ENCODE results near the gene ASIC4. TPM values are rescaled to one million over a fixed set of nuclear protein-coding genes. Genes with fewer than 3 reads are reported as not detected.

Gene ASIC4
- polyA plus RNA-seq, 3 donors = not detected

DNA sequence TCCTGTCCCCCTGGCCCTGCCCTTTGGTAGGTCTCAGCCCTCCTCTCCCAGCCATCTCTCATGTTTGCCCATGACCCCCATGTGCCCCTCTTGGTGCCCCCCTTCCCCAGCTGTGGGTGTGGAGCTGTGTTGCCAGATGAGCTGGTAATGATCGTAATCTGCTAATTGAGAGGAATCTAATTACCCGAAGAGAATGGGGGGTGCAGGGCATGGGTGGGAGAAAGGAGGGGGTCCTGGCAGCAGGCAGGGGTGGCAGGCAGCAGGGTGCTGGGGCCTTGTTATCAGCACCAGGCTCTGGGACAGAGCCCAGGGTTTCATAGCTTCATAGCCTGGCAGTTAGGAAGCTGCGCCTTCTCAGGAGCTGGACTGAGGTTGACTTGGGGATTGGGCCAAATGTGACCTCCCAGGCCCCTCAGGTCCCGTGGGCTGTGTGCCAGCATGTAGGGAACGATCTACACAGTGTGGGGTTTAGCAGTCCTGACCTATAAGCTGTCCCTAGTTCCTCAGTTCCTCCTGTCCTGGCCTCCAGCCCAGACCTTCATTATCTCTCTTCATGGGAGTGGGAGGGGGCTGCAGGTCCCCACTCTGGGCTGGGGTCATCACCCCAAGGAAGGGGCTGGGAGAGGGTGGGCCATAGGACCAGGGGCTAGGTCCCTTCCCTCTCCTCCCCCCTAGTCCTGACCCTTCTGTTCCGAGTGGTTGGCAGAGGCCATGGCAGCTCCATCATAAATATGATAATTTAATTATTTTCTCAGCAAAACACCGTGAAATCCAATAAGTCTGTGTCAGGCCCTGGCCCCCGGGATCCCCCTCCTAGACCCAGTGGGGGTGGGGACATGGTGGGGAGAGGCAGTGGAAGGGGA, 6.5 kb upstream of the ASIC4 start:
- Histone ChIP-seq H3K9ac (ENCODE audit: insufficient read depth, low read length, poor library complexity, severe bottlenecking) (no peak overlapping the region), H3K27me3 (ENCODE audit: control insufficient read depth in 2 of 2, insufficient read depth in 2 of 2, low read length in 2 of 2) (peaks cover 23 to 43% of the 10 kb centered on the region in 2 donors), H3K27ac (ENCODE audit: low read depth in 1 of 2, low read length in 2 of 2) (no peak overlapping the region), H3K4me1 (ENCODE audit: control insufficient read depth in 1 of 2, insufficient read depth in 2 of 2, low read length in 2 of 2) (no peaks in the 10 kb centered on the region), H3K36me3 (replicated peaks in 1 of 2; ENCODE audit: control insufficient read depth in 1 of 2, insufficient read depth in 2 of 2, low read length in 2 of 2) (peaks cover 38 to 48% of the 10 kb centered on the region in 2 donors), H3K4me3 (replicated peaks in 1 of 3; ENCODE audit: low read depth in 2 of 3, low read length in 3 of 3) (no peak overlapping the region), H2AFZ (ENCODE audit: insufficient read depth, low read depth, low read length, poor library complexity, severe bottlenecking) (no peak overlapping the region), H4K20me1 (ENCODE audit: insufficient read depth, low read length) (peaks cover 6% of the 10 kb centered on the region), H3K79me2 (ENCODE audit: insufficient read depth, low read length) (no peaks in the 10 kb centered on the region), H3K4me2 (replicated peaks; ENCODE audit: extremely low read depth, low read length, poor library complexity, severe bottlenecking) (no peak overlapping the region), H3K9me3 (replicated peaks in 1 of 2; ENCODE audit: control insufficient read depth in 1 of 2, insufficient read depth in 1 of 2, low read length in 2 of 2) (peaks cover 6 to 15% of the 10 kb centered on the region in 2 donors)
- Mint-ChIP-seq H3K9me3 (peaks cover 2 to 16% (median 12%) of the 10 kb centered on the region in 7 donors), H3K4me1 (peaks cover 14% of the 10 kb centered on the region), H3K36me3 (peaks cover 46 to 49% of the 10 kb centered on the region in 2 donors), H3K27ac (no peak overlapping the region), H3K27me3 (ENCODE audit: low read depth in 3 of 3) (peaks cover 34 to 49% (median 45%) of the 10 kb centered on the region in 3 donors), H3K4me3 (peak overlapping the region in 1 of 2 donors; percentile 48)
- TF ChIP-seq, protein P1, sequence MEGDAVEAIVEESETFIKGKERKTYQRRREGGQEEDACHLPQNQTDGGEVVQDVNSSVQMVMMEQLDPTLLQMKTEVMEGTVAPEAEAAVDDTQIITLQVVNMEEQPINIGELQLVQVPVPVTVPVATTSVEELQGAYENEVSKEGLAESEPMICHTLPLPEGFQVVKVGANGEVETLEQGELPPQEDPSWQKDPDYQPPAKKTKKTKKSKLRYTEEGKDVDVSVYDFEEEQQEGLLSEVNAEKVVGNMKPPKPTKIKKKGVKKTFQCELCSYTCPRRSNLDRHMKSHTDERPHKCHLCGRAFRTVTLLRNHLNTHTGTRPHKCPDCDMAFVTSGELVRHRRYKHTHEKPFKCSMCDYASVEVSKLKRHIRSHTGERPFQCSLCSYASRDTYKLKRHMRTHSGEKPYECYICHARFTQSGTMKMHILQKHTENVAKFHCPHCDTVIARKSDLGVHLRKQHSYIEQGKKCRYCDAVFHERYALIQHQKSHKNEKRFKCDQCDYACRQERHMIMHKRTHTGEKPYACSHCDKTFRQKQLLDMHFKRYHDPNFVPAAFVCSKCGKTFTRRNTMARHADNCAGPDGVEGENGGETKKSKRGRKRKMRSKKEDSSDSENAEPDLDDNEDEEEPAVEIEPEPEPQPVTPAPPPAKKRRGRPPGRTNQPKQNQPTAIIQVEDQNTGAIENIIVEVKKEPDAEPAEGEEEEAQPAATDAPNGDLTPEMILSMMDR (IDR thresholded peaks at IDR 0.05) = no peak
- DNase-seq = no peak
- intact Hi-C loops (cut with micrococcal nuclease) = no loop called here
- 82% methylated on average over 5 of the region's 8 CpGs for WGBS (ENCODE audit: insufficient coverage)

DNA sequence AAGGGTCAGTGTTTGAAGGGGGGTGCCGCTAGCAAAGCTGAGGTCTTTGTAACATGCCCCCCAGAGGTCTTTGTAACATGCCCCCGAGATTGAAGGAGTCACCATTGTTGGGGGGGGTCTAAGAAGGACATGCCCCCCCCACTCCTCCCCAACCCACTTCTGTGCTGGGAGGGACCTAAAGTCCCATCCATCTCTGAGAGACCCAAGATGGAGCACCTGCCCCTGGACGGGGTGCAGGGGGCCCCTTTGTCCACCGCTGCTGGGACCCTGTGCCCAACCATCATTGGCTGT, 5.9 kb upstream of the ASIC4 start:
- Mint-ChIP-seq H3K36me3 (peaks cover 45% of the 10 kb centered on the region in 2 donors), H3K4me3 (no peak overlapping the region), H3K27ac (no peak overlapping the region), H3K9me3 (peaks cover 2 to 20% (median 14%) of the 10 kb centered on the region in 7 donors), H3K27me3 (ENCODE audit: low read depth in 3 of 3) (peaks cover 40 to 55% (median 50%) of the 10 kb centered on the region in 3 donors), H3K4me1 (peaks cover 14% of the 10 kb centered on the region)
- intact Hi-C loops (cut with micrococcal nuclease) = no loop called here
- Histone ChIP-seq H3K4me1 (ENCODE audit: control insufficient read depth in 1 of 2, insufficient read depth in 2 of 2, low read length in 2 of 2) (no peaks in the 10 kb centered on the region), H3K27ac (ENCODE audit: low read depth in 1 of 2, low read length in 2 of 2) (no peak overlapping the region), H3K9ac (ENCODE audit: insufficient read depth, low read length, poor library complexity, severe bottlenecking) (no peak overlapping the region), H3K27me3 (ENCODE audit: control insufficient read depth in 2 of 2, insufficient read depth in 2 of 2, low read length in 2 of 2) (peaks cover 26 to 48% of the 10 kb centered on the region in 2 donors), H3K9me3 (replicated peaks in 1 of 2; ENCODE audit: control insufficient read depth in 1 of 2, insufficient read depth in 1 of 2, low read length in 2 of 2) (peaks cover 6 to 19% of the 10 kb centered on the region in 2 donors), H3K4me3 (replicated peaks in 1 of 3; ENCODE audit: low read depth in 2 of 3, low read length in 3 of 3) (no peak overlapping the region), H3K4me2 (replicated peaks; ENCODE audit: extremely low read depth, low read length, poor library complexity, severe bottlenecking) (no peak overlapping the region), H2AFZ (ENCODE audit: insufficient read depth, low read depth, low read length, poor library complexity, severe bottlenecking) (no peak overlapping the region), H3K79me2 (ENCODE audit: insufficient read depth, low read length) (no peaks in the 10 kb centered on the region), H4K20me1 (ENCODE audit: insufficient read depth, low read length) (peaks cover 6% of the 10 kb centered on the region), H3K36me3 (replicated peaks in 1 of 2; ENCODE audit: control insufficient read depth in 1 of 2, insufficient read depth in 2 of 2, low read length in 2 of 2) (peaks cover 37 to 42% of the 10 kb centered on the region in 2 donors)
- WGBS (ENCODE audit: insufficient coverage) = 60% methylated on average over 1 of the region's 4 CpGs
- TF ChIP-seq, protein P1 (IDR thresholded peaks at IDR 0.05) = no peak
- no peak for DNase-seq
